Activated T-cell treated with anti-CD3 and anti-CD28 coated beads, Interleukin-2, amount 50 U/mL, for 24 hours (primary cell): Measurements from ENCODE around the gene OPTC.
A peak's percentile ranks its signal among the peaks of the same experiment; 100 is the strongest.

Experiments
- DNase-seq: peaks from one replicate; pipeline ENCODE4 v3.0.0-alpha.2; 2020
- H3K27ac Mint-ChIP-seq: 2 replicates; pipeline ENCODE4 v1.8.0; 2020; ENCODE audit warnings: mild to moderate bottlenecking, mixed read lengths
- H3K27me3 Mint-ChIP-seq: 2 replicates; pipeline ENCODE4 v1.8.0; 2020; ENCODE audit warnings: mixed read lengths
- H3K36me3 Mint-ChIP-seq: 2 replicates; pipeline ENCODE4 v1.8.0; 2020; ENCODE audit warnings: low read depth, mixed read lengths
- H3K4me1 Mint-ChIP-seq: 2 replicates; pipeline ENCODE4 v1.8.0; 2020; ENCODE audit warnings: low read depth, mixed read lengths
- H3K4me3 Mint-ChIP-seq: 2 replicates; pipeline ENCODE4 v1.8.0; 2020; ENCODE audit warnings: mild to moderate bottlenecking, moderate library complexity, mixed read lengths
- H3K9me3 Mint-ChIP-seq: 2 replicates; pipeline ENCODE4 v1.8.0; 2020; ENCODE audit warnings: mixed read lengths

The OPTC gene

DNA sequence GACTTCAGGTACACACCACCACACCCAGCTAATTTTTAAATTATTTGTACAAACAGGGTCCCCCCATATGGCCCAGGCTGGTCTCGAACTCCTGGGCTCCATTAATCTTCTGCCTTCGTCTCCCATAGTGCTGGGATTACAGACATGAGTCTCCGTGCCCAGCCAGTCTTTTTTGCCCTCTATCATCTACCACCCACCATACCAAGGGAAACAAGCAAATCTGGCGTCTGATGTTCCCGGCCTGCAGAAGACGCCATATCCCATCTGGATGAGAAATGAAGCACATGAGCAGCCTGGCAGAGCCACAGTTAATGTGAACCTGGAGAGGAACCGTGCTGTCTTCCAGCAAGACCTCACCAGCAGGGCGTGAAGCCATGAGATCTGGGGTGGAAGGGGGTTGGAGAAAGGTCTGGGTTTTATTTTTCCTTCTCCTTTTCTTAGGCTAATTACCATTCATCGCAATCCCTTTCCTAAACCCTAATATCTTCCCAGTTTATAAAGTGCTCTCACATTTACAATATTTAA, 20.1 kb upstream of the OPTC start:
- Mint-ChIP-seq H3K4me1 (no peaks in the 10 kb centered on the region), H3K9me3 (no peaks in the 10 kb centered on the region), H3K27me3 (peaks cover 21% of the 10 kb centered on the region), H3K36me3 (no peaks in the 10 kb centered on the region), H3K4me3 (no peak overlapping the region), H3K27ac (no peak overlapping the region)
- DNase-seq = no peak

DNA sequence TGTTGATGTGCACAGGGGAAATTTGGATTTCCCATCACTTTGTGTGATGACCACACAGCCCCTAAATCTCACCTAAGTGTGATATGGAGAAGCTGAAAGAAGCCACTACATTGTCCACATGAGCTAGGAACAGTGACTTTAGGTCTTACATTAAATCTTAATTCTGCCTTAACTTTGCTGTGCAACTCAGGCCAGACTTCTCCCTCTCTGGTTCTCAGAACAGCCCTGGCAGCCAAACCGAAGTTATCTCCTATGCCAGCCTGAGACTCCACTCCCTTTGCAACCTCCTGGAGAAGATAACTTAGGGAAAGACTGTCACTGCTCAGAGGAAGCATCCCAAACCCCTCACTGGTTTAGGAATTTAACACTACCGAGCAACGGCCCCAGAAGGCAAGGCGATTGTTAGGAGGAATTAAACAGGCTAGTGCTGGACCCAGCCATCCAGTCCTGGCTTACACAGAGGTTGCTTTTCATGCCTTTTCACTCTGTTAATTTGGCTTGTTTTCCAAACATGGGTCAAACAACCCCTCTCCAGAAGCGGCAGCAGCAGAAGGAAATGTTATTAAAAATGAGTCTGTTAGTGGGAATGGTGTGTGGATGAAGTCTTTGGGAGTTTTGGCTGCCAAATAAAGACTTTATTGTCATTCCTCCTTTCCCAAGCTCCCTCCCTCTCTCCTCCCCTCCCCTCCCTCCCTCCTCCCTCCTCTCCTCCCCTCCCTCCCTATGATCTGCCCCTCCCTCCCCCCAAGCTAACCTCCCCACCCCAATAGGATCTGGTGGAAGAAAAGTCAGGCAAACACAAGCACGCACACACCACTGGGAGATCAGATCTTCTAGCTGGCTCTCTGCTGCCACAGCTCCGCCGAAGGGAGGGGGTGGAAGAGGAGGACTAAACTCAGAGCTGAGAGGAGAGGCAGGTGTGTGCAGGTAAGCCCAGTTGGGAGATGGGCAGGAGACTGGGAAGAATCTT, 18.7 kb upstream of the OPTC start, which contains the start of gene PRELP:
Gene PRELP (plus strand): TSS at position 795 of the 970 bp plus-strand sequence. CDS start 7,379 bp downstream, outside the sequence.
- peaks cover 15% of the 10 kb centered on the region for H3K27me3 Mint-ChIP-seq
- no peaks in the 10 kb centered on the region for H3K4me1 Mint-ChIP-seq
- H3K36me3 Mint-ChIP-seq = no peaks in the 10 kb centered on the region
- no peak for DNase-seq
- H3K9me3 Mint-ChIP-seq = no peaks in the 10 kb centered on the region
- H3K4me3 Mint-ChIP-seq = no peak within 1 kb of the TSS
- no peak within 1 kb of the TSS for H3K27ac Mint-ChIP-seq

DNA sequence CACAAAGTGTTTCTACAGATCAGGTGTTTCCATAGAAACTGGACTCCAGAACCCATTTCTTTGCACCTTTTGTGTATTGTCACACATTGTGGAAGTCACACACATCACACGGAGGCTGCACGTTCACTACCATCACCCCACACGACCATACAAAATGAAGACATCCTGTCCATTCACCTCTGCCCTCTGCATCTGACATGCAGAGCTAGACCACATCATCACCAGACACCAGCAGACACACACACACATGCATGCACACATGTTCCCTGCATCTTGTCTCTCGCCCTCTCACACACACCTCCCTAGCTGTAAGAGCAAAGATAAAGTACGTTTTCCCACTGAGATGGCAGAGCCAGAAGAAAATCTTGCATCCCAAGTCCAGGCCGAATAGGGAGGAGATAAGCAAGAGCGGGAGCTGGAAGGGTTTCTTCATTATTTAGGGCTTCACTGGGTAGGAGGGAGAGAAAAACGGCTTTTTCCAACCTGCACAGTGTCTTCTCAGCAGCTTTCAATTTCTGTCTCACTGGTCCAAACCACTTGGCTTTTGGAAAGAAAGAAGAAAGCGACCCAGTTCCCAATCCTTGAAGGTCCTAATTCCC, 17.6 kb upstream of the OPTC start:
- H3K27ac Mint-ChIP-seq = no peak overlapping the region
- H3K27me3 Mint-ChIP-seq = peaks cover 12% of the 10 kb centered on the region
- H3K4me1 Mint-ChIP-seq = peaks cover 1% of the 10 kb centered on the region
- H3K4me3 Mint-ChIP-seq = no peak overlapping the region
- DNase-seq = no peak
- H3K36me3 Mint-ChIP-seq = no peaks in the 10 kb centered on the region
- H3K9me3 Mint-ChIP-seq = no peaks in the 10 kb centered on the region

DNA sequence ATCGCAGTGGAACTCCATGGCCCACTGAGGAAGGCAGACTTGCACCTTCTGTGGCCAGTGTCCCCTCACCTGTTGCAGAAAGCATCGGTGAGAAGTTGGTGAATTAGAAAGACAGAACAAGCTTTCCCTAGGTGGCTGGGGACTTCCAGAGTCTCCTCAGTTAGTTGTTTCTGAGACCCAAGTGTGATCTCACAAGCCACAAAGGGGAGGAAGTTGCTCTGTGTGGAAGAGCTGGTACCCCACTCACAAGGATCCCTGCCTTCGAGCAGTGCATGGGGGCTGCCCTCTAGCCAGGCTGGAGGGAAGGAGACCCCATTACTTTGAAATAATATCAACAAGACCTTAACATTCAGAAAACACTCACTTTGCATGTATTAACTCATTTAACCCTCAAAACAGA, 16.2 kb upstream of the OPTC start:
- Mint-ChIP-seq H3K4me3 (no peak overlapping the region), H3K4me1 (peaks cover 1% of the 10 kb centered on the region), H3K27ac (no peak overlapping the region), H3K36me3 (no peaks in the 10 kb centered on the region), H3K27me3 (peaks cover 12% of the 10 kb centered on the region), H3K9me3 (no peaks in the 10 kb centered on the region)
- DNase-seq = no peak

DNA sequence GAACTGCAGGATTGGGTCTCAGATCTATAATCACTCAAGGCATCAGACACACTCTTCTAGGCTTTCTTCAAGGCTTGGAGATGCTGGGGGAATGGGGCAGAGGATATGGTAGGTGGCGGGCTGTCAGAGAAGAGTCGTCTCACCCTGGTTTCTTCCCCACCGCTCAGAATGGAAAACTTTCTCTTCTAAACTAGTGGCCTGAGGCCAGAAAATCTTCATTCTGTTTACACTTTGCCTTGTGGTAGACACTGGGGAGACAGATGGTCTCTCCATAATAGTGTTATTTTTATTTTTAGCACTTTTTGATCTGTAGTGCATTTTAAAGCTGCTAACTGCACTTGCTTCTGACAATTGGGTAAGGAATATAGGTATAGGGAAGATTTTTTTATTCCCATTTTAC, 15.7 kb upstream of the OPTC start:
- no peaks in the 10 kb centered on the region for H3K9me3 Mint-ChIP-seq
- no peak overlapping the region for H3K27ac Mint-ChIP-seq
- no peak overlapping the region for H3K4me3 Mint-ChIP-seq
- peaks cover 1% of the 10 kb centered on the region for H3K4me1 Mint-ChIP-seq
- no peak for DNase-seq
- H3K36me3 Mint-ChIP-seq = no peaks in the 10 kb centered on the region
- peaks cover 12% of the 10 kb centered on the region for H3K27me3 Mint-ChIP-seq

DNA sequence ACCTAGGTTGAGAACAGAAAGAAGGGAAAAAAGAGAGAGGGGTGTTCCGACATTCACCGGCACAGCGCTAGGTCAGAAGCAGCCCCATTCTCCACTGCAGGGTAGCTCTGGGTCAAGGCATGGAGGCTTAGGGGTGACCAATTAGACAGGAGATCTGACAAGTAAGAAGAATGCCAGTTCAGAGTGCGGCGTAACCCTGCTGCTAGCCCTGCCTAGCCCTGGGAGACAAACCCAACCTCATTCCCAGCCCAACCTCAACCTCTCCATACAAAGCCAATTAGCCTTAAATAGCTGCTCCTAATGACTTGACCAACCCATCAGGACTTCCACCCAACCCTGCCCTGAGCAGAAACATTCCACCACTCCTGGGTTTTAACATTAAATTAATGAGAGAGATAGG, 15.0 kb upstream of the OPTC start:
- DNase-seq = no peak
- no peak overlapping the region for H3K27ac Mint-ChIP-seq
- H3K4me3 Mint-ChIP-seq = no peak overlapping the region
- H3K9me3 Mint-ChIP-seq = no peaks in the 10 kb centered on the region
- no peaks in the 10 kb centered on the region for H3K36me3 Mint-ChIP-seq
- peaks cover 1% of the 10 kb centered on the region for H3K4me1 Mint-ChIP-seq
- H3K27me3 Mint-ChIP-seq = peaks cover 12% of the 10 kb centered on the region

DNA sequence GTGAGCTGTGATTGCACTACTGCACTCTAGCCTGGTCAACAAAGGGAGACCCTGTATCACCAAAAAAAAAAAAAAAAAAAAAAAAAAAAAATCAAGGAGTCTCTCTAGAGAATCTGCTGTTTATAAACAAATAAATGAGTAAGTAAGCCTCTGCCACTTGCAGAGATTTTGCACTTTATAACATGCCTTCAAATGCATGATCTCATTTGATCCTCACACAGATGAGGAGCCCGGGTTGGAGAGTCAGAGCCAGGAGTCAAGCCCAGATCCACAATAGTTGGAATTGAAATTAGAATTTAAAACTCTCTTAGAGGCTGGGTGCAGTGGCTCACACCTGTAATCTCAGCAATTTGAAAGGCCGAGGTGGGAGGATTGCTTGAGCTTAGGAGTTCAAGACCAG, 14.3 kb upstream of the OPTC start:
- no peak for DNase-seq
- Mint-ChIP-seq H3K9me3 (no peaks in the 10 kb centered on the region), H3K4me1 (peaks cover 1% of the 10 kb centered on the region), H3K27ac (no peak overlapping the region), H3K27me3 (peaks cover 11% of the 10 kb centered on the region), H3K4me3 (no peak overlapping the region), H3K36me3 (no peaks in the 10 kb centered on the region)

DNA sequence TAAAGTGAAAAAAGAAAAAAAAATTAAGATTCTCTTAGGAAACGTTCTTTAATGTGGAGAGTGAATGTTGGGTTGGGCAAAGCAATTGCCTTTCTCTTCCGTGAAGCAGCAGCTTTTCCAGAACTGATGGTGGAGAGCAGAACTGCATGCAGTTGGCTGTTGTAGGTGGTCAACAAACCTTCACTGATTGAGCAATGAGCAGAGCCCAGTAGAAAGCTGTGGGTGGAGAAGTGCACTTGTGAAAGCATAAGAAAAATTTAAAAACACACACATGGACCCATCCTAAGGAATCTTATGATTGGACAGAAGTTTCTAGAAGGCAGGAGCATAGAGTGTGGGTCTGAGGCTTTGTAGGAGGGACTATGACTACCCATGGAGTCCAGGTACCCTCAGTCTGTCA, 13.9 kb upstream of the OPTC start:
- H3K27ac Mint-ChIP-seq = peak overlapping the region; percentile 20
- H3K4me1 Mint-ChIP-seq = peaks cover 1% of the 10 kb centered on the region
- H3K4me3 Mint-ChIP-seq = no peak overlapping the region
- H3K27me3 Mint-ChIP-seq = peaks cover 7% of the 10 kb centered on the region
- no peaks in the 10 kb centered on the region for H3K9me3 Mint-ChIP-seq
- no peak for DNase-seq
- H3K36me3 Mint-ChIP-seq = no peaks in the 10 kb centered on the region

DNA sequence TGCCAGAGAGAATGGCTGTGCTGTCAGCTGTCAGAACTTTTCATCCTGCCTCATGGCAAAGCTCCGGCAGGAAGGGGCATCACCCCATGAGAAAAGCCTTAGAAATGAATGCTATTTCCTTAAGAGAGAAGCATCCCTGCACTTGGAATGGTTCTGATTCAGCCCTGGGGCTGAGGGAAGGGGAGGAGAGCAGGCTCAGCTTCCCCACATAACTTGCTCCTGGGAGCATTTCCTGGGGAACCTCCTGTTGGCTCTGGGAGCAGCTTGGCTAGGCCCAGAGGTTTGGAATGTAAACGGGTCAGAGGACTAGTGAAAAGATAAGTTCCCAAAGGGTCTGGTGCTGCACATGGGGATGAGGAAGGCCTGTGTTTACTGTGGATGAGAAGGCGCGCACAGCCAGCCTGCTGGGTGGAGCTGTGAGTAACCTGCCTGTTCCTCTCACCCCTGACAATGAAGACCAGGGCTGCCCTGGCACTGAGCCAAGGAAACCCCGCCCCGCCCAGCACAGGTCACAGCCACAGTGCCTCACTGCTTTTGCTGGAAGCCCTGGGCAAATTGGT, 13.3 kb upstream of the OPTC start:
- Mint-ChIP-seq H3K4me3 (no peak overlapping the region), H3K4me1 (peaks cover 1% of the 10 kb centered on the region), H3K27ac (no peak overlapping the region), H3K9me3 (no peaks in the 10 kb centered on the region), H3K36me3 (no peaks in the 10 kb centered on the region), H3K27me3 (peaks cover 6% of the 10 kb centered on the region)
- DNase-seq = peak; percentile 57

DNA sequence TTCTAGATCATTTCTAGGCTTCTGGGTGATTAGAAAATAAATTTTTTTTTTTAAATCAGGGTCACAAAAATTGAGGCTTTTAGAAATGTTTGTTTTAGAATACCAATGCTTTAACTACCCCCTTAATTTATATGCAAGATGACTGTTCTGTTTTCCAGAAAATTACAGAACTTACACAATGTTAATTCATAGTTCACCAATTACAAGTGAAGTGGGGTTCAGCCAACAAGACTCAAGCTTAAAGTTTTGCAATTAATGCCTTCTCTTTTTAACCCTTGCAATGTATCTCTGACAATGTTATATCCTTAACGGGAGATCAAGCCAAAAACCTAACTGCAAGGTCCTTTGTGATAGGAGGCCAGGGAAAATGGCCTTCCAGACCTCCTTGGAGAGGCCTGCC, 12.8 kb upstream of the OPTC start:
- H3K4me3 Mint-ChIP-seq = no peak overlapping the region
- H3K27me3 Mint-ChIP-seq = peaks cover 2% of the 10 kb centered on the region
- no peaks in the 10 kb centered on the region for H3K36me3 Mint-ChIP-seq
- no peaks in the 10 kb centered on the region for H3K9me3 Mint-ChIP-seq
- DNase-seq = no peak
- no peak overlapping the region for H3K27ac Mint-ChIP-seq
- peaks cover 1% of the 10 kb centered on the region for H3K4me1 Mint-ChIP-seq

DNA sequence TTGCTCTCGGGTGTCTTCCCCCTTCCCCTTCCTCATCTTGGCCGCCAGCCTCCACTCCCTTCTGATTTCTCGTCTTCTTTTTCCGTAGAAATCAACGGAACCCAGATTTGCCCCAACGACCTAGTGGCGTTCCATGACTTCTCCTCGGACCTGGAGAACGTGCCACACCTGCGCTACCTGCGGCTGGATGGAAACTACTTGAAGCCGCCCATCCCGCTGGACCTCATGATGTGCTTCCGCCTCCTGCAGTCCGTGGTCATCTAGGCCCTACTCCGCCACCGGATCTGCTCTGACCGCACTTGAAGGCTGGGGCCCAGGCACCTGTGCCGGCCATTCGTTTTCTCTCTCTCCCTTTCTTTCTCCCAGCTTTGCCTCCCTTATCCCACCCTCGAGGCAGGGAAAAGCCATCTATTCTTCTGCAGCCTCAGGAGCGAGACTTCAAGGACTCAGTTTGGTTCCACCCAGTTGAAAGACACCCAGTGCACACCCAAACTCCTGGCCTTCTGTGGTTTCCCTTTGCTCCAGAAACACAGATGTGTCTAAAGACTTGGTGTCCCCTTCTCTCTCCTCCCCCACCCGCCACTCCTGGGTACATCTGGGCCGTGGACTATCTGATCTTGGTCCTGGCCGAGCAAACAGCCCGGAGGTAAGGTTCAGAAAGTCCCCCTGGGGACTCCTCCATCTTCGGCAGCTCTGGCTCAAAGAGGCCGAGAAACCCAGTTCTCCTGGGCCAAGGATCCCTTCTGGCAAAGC, 7.2 kb upstream of the OPTC start:
- Mint-ChIP-seq H3K27me3 (no peaks in the 10 kb centered on the region), H3K27ac (peak overlapping the region; percentile 71), H3K9me3 (no peaks in the 10 kb centered on the region), H3K36me3 (no peaks in the 10 kb centered on the region), H3K4me3 (peak overlapping the region; percentile 65), H3K4me1 (peaks cover 11% of the 10 kb centered on the region)
- no peak for DNase-seq

DNA sequence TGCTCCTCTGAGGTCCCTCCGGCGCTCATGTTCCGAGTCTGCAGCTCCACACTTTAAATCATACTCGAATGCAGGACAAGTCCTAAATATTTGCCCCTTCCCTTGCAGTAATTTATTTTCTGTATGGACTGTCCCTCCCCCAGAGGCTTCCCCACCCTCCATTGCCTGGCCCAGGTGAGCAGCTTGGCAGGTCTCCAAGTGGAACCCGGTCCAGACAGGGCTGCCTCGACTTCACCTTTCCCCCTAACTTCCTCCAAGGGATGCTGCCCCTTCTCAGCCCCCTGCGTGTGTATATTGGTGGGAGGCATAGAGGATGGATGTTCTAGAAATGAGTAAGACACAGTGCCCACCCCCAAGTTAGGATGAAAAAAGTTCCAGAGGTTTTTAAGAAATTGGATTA, 5.4 kb upstream of the OPTC start:
- Mint-ChIP-seq H3K27ac (peak overlapping the region; percentile 32), H3K4me3 (no peak overlapping the region), H3K36me3 (no peaks in the 10 kb centered on the region), H3K9me3 (no peaks in the 10 kb centered on the region), H3K4me1 (peaks cover 11% of the 10 kb centered on the region), H3K27me3 (no peaks in the 10 kb centered on the region)
- DNase-seq = no peak

DNA sequence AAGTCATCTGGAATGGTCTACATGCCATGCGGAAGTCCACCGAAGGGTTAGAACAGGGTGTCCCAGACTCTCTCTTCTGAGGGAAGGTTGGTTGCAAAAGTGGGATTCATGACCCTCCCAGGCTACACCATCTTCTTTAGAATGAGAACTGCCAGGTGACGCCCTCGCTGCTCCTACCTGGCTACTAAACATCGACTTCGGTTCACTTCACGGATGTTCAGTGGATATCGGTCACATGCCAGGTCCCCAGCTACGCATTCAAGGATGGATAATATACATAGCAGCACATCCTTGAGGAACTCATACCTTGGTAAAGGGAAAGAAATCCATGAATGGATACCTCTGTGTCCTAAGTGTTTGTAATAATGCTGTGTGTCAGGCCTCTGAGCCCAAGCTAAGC, 3.3 kb upstream of the OPTC start:
- Mint-ChIP-seq H3K9me3 (no peaks in the 10 kb centered on the region), H3K4me1 (peaks cover 11% of the 10 kb centered on the region), H3K4me3 (no peak overlapping the region), H3K27me3 (no peaks in the 10 kb centered on the region), H3K27ac (no peak overlapping the region), H3K36me3 (no peaks in the 10 kb centered on the region)
- no peak for DNase-seq

DNA sequence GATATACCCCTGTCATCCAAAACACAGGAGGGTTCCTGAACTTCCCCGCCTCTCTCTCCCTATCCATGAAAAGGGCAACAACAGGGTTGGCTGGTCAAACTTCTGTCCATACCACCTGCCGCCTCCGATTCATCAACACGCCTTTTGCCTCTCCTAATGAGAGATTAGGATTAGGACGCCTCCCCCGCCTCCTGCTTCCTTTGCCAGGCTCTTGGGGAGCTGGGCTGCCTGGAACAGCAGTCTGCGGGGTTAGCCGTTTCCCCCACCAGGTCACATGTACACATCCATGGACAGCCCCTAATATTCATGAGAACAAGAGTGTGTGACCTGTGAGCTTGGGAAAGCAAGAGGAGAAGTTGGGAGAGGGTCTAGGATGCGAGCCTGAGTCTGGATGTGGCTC, 2.3 kb upstream of the OPTC start:
- H3K36me3 Mint-ChIP-seq = no peaks in the 10 kb centered on the region
- no peaks in the 10 kb centered on the region for H3K27me3 Mint-ChIP-seq
- no peak for DNase-seq
- H3K4me3 Mint-ChIP-seq = no peak overlapping the region
- H3K27ac Mint-ChIP-seq = no peak overlapping the region
- peaks cover 11% of the 10 kb centered on the region for H3K4me1 Mint-ChIP-seq
- no peaks in the 10 kb centered on the region for H3K9me3 Mint-ChIP-seq
